HG02870 (cell line): ENCODE results near the gene ZFX.

ENCODE experiments used
- ATAC-seq: cut with Tn5 transposase; IDR thresholded peaks from one replicate; pipeline ENCODE4 v1.9.1; 2021; ENCODE audit warnings: mild to moderate bottlenecking, moderate library complexity; ENCODE audit not compliant: unreplicated experiment

ZFX gene

GRCh38 chrX:24200133-24200532, 50.6 kb downstream of the ZFX start:
- peak; percentile 52 for ATAC-seq

DNA sequence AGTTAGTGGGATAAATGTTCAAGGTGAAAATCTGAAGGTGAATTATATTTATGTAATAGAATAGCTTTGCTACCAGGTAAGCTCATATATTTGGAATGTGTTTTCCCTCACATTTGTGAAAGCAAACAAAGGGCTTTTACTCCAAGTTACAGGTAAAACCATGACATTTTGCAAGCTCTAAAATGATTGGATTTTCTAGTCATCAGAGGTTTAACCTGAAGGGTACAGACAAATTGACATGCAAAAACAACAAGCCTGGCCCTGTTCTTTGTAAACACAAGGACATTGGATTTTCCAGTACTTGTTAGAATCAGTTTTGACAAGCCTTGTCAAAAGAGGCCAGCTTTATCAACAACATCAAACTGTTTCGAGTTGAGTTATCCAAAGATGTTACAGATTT, 51.7 kb downstream of the ZFX start:
- ATAC-seq = no peak

GRCh38 chrX:24202465-24203031, 53.0 kb downstream of the ZFX start:
- ATAC-seq = no peak

DNA sequence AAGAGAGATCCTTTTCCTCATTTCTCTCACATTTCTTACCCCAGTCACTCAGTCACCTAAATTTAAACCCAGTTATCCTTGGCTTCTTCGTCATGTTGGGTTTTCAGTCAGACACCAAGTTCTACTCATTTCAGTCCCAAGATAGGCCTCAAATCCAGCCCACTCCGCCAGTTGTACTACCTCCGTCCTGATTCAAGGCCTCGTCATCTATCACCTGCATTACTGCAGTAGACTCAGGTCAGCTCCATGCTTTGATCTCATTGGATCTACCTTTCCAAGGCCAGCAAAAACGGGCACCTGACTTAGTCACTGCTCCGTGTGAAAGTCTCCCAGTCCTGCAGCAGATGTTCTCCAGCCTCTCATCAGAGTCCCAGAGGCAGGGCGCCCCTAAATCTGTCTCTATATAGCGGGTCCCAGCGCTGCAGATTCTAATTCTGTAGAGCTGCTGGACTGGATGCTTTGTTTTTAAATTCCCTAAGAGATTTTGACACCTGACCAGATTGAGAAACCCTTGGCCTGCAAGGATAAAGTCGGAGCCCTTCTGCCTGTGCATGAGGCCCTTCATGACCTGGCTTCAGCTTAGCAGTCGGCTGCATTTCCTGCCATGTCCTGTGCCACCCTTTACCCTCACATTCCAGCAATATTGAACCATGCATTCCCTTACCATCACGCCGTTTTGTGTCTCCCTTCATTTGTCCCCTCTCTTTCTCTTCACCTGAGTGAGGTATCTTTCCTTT, 53.7 kb downstream of the ZFX start:
- ATAC-seq = no peak

DNA sequence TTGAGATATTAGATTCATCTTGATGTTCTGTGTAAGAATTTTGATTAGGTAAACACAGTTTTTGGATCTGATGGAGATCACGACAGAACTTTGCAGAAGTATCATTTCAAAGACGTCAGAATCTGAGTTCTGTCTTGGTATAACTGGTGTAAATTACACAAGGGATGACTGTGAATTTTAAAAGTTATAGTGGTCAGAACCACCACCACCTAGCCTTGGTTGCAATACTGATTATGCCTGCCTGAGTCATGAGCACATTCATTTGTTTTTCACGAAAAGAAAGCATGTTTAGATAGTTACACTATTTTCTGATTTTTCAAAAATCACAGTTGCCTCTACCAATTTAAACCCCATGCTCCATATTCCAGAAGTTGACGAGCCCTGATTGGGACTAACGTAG, 54.8 kb downstream of the ZFX start:
- ATAC-seq = no peak

DNA sequence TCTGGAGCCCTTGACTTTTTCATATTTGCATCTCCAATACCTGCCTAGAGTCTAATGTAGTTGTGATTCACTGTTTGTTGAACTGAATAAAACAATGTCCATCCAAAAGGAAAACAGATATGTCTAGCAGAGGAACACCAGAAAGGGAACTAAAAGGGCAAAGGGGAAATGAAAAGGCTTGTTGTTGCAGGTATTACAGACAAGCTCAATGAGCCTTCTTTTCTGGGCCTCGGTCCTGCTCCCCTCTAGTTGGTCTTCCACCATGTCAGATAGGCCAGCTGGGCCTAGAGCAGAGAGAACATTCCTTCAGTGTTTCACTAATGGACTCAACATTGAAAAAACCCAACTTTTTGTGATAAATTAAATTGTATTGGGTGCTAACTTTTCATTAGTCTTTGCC, 55.4 kb downstream of the ZFX start:
- ATAC-seq = no peak

GRCh38 chrX:24207826-24208225, 58.3 kb downstream of the ZFX start:
- ATAC-seq = no peak

- ATAC-seq = no peak
Measured at GRCh38 chrX:24208496-24209240, 59.1 kb downstream of the ZFX start.

DNA sequence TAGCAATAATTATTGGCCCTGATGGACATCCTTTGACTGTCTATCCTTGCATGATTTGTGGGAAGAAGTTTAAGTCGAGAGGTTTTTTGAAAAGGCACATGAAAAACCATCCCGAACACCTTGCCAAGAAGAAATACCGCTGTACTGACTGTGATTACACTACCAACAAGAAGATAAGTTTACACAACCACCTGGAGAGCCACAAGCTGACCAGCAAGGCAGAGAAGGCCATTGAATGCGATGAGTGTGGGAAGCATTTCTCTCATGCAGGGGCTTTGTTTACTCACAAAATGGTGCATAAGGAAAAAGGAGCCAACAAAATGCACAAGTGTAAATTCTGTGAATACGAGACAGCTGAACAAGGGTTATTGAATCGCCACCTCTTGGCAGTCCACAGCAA, 60.7 kb downstream of the ZFX start:
- no peak for ATAC-seq

GRCh38 chrX:24214568-24214967, 65.0 kb downstream of the ZFX start:
- no peak for ATAC-seq

GRCh38 chrX:24215272-24215671, 65.7 kb downstream of the ZFX start:
- ATAC-seq = no peak

- ATAC-seq = no peak
Measured at GRCh38 chrX:24216037-24216436, 66.5 kb downstream of the ZFX start.

DNA sequence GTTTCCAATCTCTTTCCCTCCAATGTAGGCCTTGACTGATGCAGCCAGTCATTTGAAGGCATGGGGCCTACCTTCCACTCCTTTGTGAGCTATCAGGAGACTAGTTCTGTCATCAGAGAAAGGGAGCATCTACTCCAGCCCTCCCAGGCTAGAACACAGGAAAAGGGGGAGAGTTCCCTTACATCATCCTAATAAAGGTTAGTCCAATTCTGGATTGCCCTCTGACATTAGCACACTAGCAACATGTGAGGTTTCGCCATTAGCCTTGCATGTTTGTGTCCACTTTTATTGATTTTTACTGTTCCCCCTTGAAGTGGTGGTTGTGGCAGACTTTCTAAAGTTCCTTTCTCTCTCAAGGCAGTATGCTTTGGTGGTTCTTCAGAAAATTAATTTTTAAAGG, 67.3 kb downstream of the ZFX start:
- no peak for ATAC-seq

DNA sequence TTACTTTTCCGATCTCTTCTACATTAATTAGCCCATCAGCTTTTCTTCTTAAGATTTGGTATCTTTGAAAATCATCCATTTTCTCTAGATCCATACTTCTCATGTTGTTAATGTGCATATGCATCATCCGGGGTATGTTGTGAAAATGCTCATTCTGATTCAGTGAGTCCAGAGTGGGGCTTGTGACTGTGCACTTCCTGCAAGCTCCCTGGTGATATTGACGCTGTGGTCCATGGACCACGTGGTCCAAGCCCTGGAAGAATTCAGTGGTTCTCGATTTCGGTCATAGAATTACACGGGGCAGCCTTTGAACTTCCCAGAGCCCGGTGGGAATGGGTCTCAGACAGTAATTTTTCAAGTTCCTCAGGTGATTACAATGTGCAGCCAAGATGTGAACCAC, 69.8 kb downstream of the ZFX start:
- no peak for ATAC-seq

DNA sequence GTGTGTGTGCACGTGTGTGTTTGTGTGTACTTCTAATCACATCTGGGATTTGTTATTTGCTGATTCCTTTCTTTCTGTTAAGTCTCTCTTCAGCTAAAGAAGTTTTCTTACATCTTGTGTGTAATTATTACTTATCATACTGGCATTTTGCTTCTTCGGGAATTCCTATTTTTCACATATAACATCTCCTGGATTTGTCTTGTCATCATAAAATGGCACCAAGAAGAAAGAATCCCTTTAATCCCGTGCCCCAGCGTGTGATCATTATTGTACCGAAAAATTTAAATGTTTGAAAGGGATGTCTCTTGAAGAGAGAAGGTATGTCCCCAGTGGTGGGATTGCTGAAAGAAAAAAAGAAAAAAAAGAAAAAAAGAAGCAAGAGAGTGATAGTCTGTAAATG, 72.3 kb downstream of the ZFX start:
- no peak for ATAC-seq

DNA sequence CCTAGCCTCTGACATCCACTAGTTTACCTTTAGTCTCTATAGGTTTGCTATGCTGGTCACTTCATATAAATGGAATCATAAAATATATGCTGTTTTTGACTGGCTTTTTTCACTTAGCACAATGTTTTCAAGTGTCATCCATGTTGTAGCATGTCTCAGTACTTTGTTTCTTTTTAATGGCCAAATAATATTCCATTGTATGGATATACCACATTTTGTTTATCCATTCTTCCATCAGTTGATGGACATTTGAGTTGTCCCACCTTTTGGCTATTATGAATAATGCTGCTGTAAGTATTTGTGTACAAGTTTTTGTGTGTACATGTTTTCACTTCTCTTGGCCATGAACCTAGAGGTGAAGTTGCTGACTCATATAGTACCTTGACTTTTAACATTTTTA, 75.7 kb downstream of the ZFX start:
- no peak for ATAC-seq

DNA sequence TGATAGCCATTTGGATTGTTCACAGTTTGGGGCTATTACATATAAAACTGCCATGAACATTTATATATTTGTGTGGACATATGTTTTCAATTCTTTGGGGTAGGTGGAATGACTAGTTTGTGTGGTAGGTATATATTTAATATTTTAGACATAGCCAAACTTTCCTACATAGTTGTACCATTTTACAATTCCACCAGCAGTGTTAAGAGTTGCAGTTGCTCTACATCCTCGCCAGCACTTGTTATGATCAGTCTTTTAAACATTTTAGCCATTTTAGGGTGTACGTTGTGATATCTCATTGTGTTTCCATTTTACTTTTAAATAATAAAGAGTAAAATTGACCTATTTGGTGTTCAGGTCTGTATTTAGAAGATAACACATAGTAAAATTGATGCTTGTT, 76.6 kb downstream of the ZFX start:
- no peak for ATAC-seq

- no peak for ATAC-seq
Measured at GRCh38 chrX:24228596-24228995, 79.1 kb downstream of the ZFX start.

GRCh38 chrX:24229400-24229879, 79.9 kb downstream of the ZFX start:
- no peak for ATAC-seq

GRCh38 chrX:24229976-24230375, 80.4 kb downstream of the ZFX start:
- no peak for ATAC-seq

DNA sequence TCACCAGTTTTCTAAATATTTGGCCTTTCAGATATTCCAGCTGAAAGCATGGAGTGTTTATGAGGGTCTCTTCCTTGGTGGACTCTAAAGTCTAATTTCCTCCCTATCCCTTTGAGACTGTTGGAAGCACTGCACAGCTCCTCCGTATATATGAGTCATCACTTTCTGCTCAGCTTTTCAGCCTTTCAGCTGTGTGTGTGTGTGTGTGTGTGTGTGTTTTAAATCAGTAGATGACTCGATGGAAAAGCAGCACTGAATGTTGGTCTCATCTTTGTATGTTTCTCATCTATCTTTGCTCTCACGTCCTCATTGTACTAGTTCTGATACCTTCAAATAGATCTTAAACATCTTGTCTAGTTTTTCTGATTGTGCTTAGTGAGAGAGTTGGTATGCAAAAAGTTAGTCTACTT, 81.6 kb downstream of the ZFX start:
- ATAC-seq = peak; percentile 71

DNA sequence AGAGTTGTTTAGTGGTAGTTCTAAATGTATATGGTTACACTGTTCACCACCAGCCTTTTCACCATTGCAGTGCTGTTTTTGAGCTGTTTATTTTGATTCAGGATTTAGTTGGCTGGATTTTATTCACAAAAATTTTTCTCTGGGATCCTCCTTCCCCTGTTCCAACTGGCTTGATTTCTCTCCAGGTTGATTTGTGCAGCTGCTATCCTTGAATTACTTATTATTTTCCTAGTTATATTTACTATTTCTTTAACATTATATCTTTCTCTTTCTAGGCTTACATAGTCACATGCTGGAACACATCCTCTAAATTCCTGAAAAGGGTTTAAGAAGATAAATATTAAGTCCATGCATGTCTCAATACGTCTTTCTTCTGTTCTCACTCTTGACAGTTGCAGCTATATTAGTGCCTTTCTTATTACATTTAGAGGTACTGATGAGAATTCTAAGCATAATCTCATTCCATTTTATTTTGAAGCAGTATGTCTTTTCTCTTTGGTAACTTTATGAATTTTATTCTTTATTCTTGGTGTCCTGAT, 82.2 kb downstream of the ZFX start:
- no peak for ATAC-seq
